Parathyroid adenoma (tissue), 2 donors: ENCODE results near the gene ZMYND11.
A peak's percentile ranks its signal among the peaks of the same experiment; 100 is the strongest.

ENCODE experiments used
- H2AFZ ChIP-seq: fragments of 300-600 bp; sonication (generic); one replicate; pipeline ENCODE4 v1.7.0; 2017; ENCODE audit warnings: antibody characterized with exemption, mild to moderate bottlenecking
- H3K27ac ChIP-seq: fragments of 300-600 bp; sonication (generic); one replicate; pipeline ENCODE4 v1.7.0; 2017
- H3K27me3 ChIP-seq: fragments of 300-600 bp; sonication (generic); one replicate; pipeline ENCODE4 v1.7.0; 2017; ENCODE audit warnings: low read length; ENCODE audit not compliant: control insufficient read depth, insufficient read depth
- H3K36me3 ChIP-seq: fragments of 300-600 bp; sonication (generic); one replicate; pipeline ENCODE4 v1.7.0; 2017; ENCODE audit warnings: low read length; ENCODE audit not compliant: control insufficient read depth, insufficient read depth
- H3K4me1 ChIP-seq: fragments of 300-600 bp; sonication (generic); one replicate; pipeline ENCODE4 v1.7.0; 2017; ENCODE audit warnings: control low read depth
- H3K4me2 ChIP-seq: fragments of 300-600 bp; sonication (generic); one replicate; pipeline ENCODE4 v1.7.0; 2017; ENCODE audit warnings: low read length
- H3K4me3 ChIP-seq: fragments of 300-600 bp; sonication (generic); one replicate; pipeline ENCODE4 v1.7.0; 2017; ENCODE audit warnings: low read depth, low read length
- H3K79me2 ChIP-seq: fragments of 300-600 bp; sonication (generic); one replicate; pipeline ENCODE4 v1.7.0; 2017; ENCODE audit warnings: control low read depth
- H3K9ac ChIP-seq: fragments of 300-600 bp; sonication (generic); one replicate; pipeline ENCODE4 v1.7.0; 2017; ENCODE audit warnings: mild to moderate bottlenecking
- H3K9me3 ChIP-seq: fragments of 300-600 bp; sonication (generic); one replicate; pipeline ENCODE4 v1.7.0; 2017; ENCODE audit warnings: low read length; ENCODE audit not compliant: control insufficient read depth
- TF ChIP-seq, protein P1 (sequence below): fragments of 300-600 bp; sonication (generic); IDR thresholded peaks from one replicate; pipeline ENCODE4 v1.7.0; 2017; ENCODE audit warnings: antibody characterized with exemption, mild to moderate bottlenecking
- donor health status: primary hyperparathyroidism.

The ZMYND11 gene

GRCh38 chr10:104862-105565, 30.2 kb upstream of the ZMYND11 start:
- no peak overlapping the region for H3K27ac ChIP-seq
- H3K79me2 ChIP-seq: no peaks in the 10 kb centered on the region
- H3K36me3 ChIP-seq: no peaks in the 10 kb centered on the region
- no peak overlapping the region for H3K9ac ChIP-seq
- no peaks in the 10 kb centered on the region for H3K4me1 ChIP-seq
- no peak overlapping the region for H3K4me3 ChIP-seq
- H2AFZ ChIP-seq: no peak overlapping the region
- TF ChIP-seq, protein P1, sequence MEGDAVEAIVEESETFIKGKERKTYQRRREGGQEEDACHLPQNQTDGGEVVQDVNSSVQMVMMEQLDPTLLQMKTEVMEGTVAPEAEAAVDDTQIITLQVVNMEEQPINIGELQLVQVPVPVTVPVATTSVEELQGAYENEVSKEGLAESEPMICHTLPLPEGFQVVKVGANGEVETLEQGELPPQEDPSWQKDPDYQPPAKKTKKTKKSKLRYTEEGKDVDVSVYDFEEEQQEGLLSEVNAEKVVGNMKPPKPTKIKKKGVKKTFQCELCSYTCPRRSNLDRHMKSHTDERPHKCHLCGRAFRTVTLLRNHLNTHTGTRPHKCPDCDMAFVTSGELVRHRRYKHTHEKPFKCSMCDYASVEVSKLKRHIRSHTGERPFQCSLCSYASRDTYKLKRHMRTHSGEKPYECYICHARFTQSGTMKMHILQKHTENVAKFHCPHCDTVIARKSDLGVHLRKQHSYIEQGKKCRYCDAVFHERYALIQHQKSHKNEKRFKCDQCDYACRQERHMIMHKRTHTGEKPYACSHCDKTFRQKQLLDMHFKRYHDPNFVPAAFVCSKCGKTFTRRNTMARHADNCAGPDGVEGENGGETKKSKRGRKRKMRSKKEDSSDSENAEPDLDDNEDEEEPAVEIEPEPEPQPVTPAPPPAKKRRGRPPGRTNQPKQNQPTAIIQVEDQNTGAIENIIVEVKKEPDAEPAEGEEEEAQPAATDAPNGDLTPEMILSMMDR: no peak
- H3K4me2 ChIP-seq: no peak overlapping the region
- H3K27me3 ChIP-seq: no peaks in the 10 kb centered on the region
- no peaks in the 10 kb centered on the region for H3K9me3 ChIP-seq

DNA sequence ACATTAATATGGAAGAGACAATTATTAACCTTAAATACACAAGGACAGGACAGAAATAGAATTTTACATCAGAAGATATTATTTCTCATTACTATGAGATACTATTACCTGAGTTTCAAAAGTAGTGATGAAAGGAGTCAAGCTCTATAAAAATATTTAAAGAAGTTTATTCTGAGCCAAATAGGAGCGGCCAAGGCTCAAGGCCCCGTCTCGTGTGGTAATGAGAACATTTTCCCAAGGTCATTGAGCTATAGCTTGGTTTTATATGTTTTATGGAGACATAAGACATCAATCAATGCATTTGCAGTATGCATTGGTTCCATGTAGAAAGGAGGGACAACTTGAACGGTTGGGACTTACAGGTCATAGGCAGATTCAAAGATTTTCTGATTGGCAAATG, 29.4 kb upstream of the ZMYND11 start:
- H3K36me3 ChIP-seq: no peaks in the 10 kb centered on the region
- no peak overlapping the region for H3K27ac ChIP-seq
- no peaks in the 10 kb centered on the region for H3K27me3 ChIP-seq
- H3K4me2 ChIP-seq: no peak overlapping the region
- no peaks in the 10 kb centered on the region for H3K9me3 ChIP-seq
- H3K4me3 ChIP-seq: no peak overlapping the region
- no peak overlapping the region for H2AFZ ChIP-seq
- TF ChIP-seq, protein P1: no peak
- no peak overlapping the region for H3K9ac ChIP-seq
- no peaks in the 10 kb centered on the region for H3K79me2 ChIP-seq
- H3K4me1 ChIP-seq: no peaks in the 10 kb centered on the region

DNA sequence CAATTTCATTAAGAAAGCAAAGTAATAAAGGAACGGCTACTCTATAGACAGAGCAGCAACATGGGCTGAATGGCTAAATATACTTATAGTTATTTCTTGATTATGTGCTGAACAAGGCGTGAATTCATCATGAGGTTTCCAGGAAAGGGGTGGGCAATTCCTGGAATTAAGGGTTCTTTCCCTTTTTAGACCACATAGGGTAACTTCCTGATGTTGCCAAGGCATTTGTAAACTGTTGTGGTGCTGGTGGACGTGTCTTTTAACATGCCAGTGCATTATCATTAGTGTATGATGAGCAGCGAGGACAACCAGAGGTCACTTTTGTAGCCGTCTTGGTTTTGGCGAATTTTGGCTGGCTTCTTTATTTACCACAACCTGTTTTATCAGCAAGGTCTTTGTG, 28.5 kb upstream of the ZMYND11 start:
- Histone ChIP-seq H3K79me2 (no peaks in the 10 kb centered on the region), H3K36me3 (no peaks in the 10 kb centered on the region), H3K4me2 (no peak overlapping the region), H3K9me3 (no peaks in the 10 kb centered on the region), H3K27ac (no peak overlapping the region), H3K4me1 (peaks cover under 1% of the 10 kb centered on the region), H2AFZ (no peak overlapping the region), H3K9ac (no peak overlapping the region), H3K27me3 (no peaks in the 10 kb centered on the region), H3K4me3 (no peak overlapping the region)
- TF ChIP-seq, protein P1: no peak

- H3K4me3 ChIP-seq: peak overlapping the region; percentile 19
- H3K27me3 ChIP-seq: no peaks in the 10 kb centered on the region
- no peak overlapping the region for H3K9ac ChIP-seq
- H2AFZ ChIP-seq: peak overlapping the region; percentile 27
- H3K4me2 ChIP-seq: peak overlapping the region; percentile 54
- H3K27ac ChIP-seq: no peak overlapping the region
- peaks cover 10% of the 10 kb centered on the region for H3K4me1 ChIP-seq
- TF ChIP-seq, protein P1: no peak
- no peaks in the 10 kb centered on the region for H3K9me3 ChIP-seq
- no peaks in the 10 kb centered on the region for H3K36me3 ChIP-seq
- H3K79me2 ChIP-seq: no peaks in the 10 kb centered on the region
These were observed 23.0 kb upstream of the ZMYND11 start for GRCh38 chr10:112246-112645.

DNA sequence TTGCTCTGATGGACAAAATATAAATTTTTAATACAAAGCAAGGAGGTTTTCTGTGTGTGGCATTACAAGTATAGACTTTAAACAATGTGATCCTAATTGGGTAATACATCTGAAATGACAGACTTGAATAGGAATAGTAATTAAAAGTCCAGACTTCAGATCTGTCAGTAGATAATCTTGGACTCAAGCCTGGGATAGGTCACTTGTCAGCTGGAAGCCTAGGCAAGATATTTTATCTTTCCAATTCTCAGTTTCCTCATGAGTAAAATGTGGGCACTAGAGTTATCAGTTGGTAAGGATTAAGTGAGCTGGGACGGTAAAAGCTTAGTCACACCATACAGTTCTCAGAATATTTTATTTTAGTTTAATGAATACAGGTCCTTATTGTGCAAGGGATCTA, 10.4 kb upstream of the ZMYND11 start:
- Histone ChIP-seq H3K79me2 (peaks cover 3% of the 10 kb centered on the region), H3K9ac (no peak overlapping the region), H3K27me3 (no peaks in the 10 kb centered on the region), H3K27ac (no peak overlapping the region), H3K36me3 (no peaks in the 10 kb centered on the region), H3K4me2 (peak overlapping the region; percentile 45), H3K4me1 (peaks cover 3% of the 10 kb centered on the region), H3K9me3 (no peaks in the 10 kb centered on the region), H2AFZ (no peak overlapping the region), H3K4me3 (no peak overlapping the region)
- TF ChIP-seq, protein P1: no peak
